Measurements from ENCODE around the gene SREBF2. TPM values are rescaled to one million over a fixed set of nuclear protein-coding genes. Genes with fewer than 3 reads are reported as not detected.

The SREBF2 gene
- total and polyA plus RNA-seq, 2 donors (not counting 1 experiment from before 2014, with no cell fraction given) = 116 to 287 TPM

GRCh38 chr22:41831828-41832552, 915 bp upstream of the SREBF2 start:
- H3K9me3 ChIP-seq (ENCODE audit: control extremely low read depth in 1 of 3, control insufficient read depth in 2 of 3, insufficient read depth in 1 of 3, low read length in 2 of 3) = no peaks in the 10 kb centered on the region
- H3K27ac Mint-ChIP-seq = peak overlapping the region; percentile 99
- H3K27me3 Mint-ChIP-seq = no peaks in the 10 kb centered on the region
- H3K4me1 Mint-ChIP-seq = peaks cover 54% of the 10 kb centered on the region
- no peak for DNase-seq
- H3K36me3 ChIP-seq (replicated peaks in 1 of 2; ENCODE audit: control extremely low read depth in 1 of 2, control insufficient read depth in 1 of 2, extremely low read depth in 1 of 2, insufficient read depth in 2 of 2, low read length in 1 of 2) = peaks cover 0 to 17% of the 10 kb centered on the region in 2 experiments
- no peaks in the 10 kb centered on the region for H3K9me3 Mint-ChIP-seq (ENCODE audit: insufficient read depth)
- peak overlapping the region; percentile 49 to 92 (median 90) for H3K4me3 ChIP-seq (ENCODE audit: control extremely low read depth in 1 of 5, extremely low read depth in 1 of 5, insufficient read depth in 1 of 5, low read depth in 2 of 5, low read length in 4 of 5)
- peak overlapping the region; percentile 77 for H3K4me2 ChIP-seq (replicated peaks; ENCODE audit: low read depth, low read length, poor library complexity, severe bottlenecking)
- H3K27ac ChIP-seq (ENCODE audit: low read length in 2 of 2) = peak overlapping the region; percentile 99 to 100
- ATAC-seq (ENCODE audit: low read depth) = no peak
- peak overlapping the region; percentile 97 for H3K9ac ChIP-seq (ENCODE audit: low read length)
- H4K20me1 ChIP-seq (ENCODE audit: control insufficient read depth, insufficient read depth, low read length, poor library complexity, severe bottlenecking) = peaks cover 4% of the 10 kb centered on the region
- peaks cover 44% of the 10 kb centered on the region for H3K79me2 ChIP-seq (ENCODE audit: control insufficient read depth, insufficient read depth, low read length)
- ChIA-PET POLR2A (interaction anchor here (0.6 to 4.6 kb wide), 24 partner anchors 9 to 565 kb away, joined by 3 to 64 read pairs (median 4); partner anchors contain the start of genes CCDC134, CENPM, NDUFA6 and SMIM45), CTCF (interaction anchor here (0.9 to 4.8 kb wide), 15 partner anchors 8 to 134 kb away, joined by 3 to 40 read pairs (median 5); partner anchors contain the start of genes MEI1, SHISA8 and TNFRSF13C)
- TF ChIP-seq EZH2 (IDR thresholded peaks at IDR 0.05; ENCODE audit: borderline replicate concordance, insufficient read depth, low read depth, low read length, poor library complexity, severe bottlenecking) (no peak), CTCF (IDR thresholded peaks at IDR 0.05) (no peak)
- intact Hi-C loops (cut with micrococcal nuclease) = loop anchor here (1.0 to 2.0 kb wide), 10 partner anchors 10 to 259 kb away; partner anchors contain the start of genes CCDC134, NDUFA6, SMDT1 and WBP2NL
- peak overlapping the region; percentile 95 for H3K4me3 Mint-ChIP-seq
- no peaks in the 10 kb centered on the region for H3K27me3 ChIP-seq (replicated peaks in 1 of 4; ENCODE audit: control extremely low read depth in 1 of 4, control insufficient read depth in 3 of 4, insufficient read depth in 4 of 4, low read length in 3 of 4)
- H3K4me1 ChIP-seq (ENCODE audit: control insufficient read depth in 2 of 2, insufficient read depth in 2 of 2, low read length in 2 of 2) = peaks cover 20 to 36% of the 10 kb centered on the region in 2 donors
- under 1% methylated on average over 14 of the region's 17 CpGs for WGBS (ENCODE audit: insufficient coverage)
- H2AFZ ChIP-seq (ENCODE audit: insufficient read depth, low read depth, low read length, poor library complexity, severe bottlenecking) = peak overlapping the region; percentile 46
